OCI-LY3 (cell line): ENCODE results near the gene COL4A2.

Experiments used
- EZH2phosphoT487 ChIP-seq: fragments of 200-600 bp; shearing (Covaris generic); IDR thresholded peaks from 2 replicates; pipeline ENCODE4 v1.6.1; 2018; ENCODE audit warnings: antibody characterized with exemption, mixed run types, low read depth
- TF ChIP-seq, protein P1 (sequence below): fragments of 200-600, 300-600 bp; sonication (generic); IDR thresholded peaks from 2 replicates; pipeline ENCODE4 v1.5.1; 2014; ENCODE audit warnings: antibody characterized with exemption, low read length, low read depth

DNA sequence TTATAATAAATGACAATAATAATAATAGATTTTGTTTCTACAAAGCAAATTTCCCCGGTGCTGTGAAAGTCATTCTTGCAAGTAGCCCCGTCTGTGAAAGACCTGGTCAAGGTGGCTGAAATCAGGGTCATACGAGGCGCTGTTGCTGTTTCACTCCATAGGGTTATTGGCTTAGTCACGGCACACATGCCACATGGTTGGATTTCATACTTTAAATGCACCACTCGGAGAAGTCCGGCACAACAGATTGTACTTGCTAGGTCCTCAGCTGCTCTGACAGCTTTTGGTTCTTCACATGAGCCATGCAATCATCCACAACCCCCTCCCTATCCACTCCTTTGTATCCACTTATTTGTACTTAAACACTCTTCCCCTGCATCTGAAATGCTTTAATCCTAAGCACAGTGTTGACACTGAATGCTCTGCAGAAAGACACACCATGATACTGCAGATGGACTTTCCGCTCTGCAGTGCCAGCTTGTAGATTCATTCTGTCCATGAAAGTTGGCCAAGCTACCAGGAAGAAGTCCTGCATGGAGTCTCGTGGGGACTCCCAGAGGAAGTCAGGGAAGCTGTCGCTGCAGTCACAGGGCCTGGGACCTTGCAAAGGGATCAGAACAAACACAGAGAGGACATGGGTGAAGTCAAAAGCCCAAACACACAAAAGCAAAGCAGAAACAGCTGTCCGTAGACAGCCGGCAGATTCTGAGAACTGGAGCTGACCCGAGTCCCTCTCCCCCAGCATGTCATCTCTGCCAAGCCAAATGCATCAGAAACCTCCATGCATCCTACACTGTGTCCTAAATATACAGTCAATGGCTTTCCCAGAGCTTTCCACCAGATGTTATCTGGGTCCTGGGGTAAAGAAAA, 124.6 kb downstream of the COL4A2 start:
- TF ChIP-seq, protein P1, sequence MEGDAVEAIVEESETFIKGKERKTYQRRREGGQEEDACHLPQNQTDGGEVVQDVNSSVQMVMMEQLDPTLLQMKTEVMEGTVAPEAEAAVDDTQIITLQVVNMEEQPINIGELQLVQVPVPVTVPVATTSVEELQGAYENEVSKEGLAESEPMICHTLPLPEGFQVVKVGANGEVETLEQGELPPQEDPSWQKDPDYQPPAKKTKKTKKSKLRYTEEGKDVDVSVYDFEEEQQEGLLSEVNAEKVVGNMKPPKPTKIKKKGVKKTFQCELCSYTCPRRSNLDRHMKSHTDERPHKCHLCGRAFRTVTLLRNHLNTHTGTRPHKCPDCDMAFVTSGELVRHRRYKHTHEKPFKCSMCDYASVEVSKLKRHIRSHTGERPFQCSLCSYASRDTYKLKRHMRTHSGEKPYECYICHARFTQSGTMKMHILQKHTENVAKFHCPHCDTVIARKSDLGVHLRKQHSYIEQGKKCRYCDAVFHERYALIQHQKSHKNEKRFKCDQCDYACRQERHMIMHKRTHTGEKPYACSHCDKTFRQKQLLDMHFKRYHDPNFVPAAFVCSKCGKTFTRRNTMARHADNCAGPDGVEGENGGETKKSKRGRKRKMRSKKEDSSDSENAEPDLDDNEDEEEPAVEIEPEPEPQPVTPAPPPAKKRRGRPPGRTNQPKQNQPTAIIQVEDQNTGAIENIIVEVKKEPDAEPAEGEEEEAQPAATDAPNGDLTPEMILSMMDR: no peak
- TF ChIP-seq EZH2phosphoT487: no peak
